ENCODE measurements around the gene NNMT.
A peak's percentile ranks its signal among the peaks of the same experiment; 100 is the strongest.
"Not testable (repeated sequence)": the region's sequence is repeated elsewhere in the genome, so short reads cannot be mapped to it uniquely, and the experiment has no call there.

The NNMT gene

GRCh38 chr11:114322934-114323333, 26.7 kb downstream of the NNMT start:
- DNase-seq (ENCODE audit: low read depth): no peak
- no peak for TF ChIP-seq CTCF (IDR thresholded peaks at IDR 0.05; ENCODE audit: low read length, missing control alignments)
- H3K4me3 ChIP-seq (replicated peaks; ENCODE audit: low read depth, low read length): no peak overlapping the region

DNA sequence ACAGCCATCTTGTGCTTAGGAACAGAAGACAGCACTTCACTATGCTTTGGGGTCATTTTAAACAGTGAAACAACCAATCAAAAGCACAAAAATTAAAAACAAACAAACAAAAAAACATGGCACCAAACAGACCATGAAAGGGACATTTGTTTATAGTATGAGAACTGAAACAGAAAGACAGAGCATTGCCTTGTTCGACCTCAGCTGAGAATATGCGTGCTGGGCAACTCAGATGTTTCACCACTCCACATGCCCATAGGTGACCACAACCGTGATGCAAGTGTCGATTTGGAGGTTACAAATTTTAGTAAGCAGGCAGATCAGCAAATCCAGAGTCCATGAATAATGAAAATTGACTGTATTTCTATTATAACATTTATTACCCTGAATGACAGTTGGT, 30.0 kb downstream of the NNMT start:
- H3K4me3 ChIP-seq (replicated peaks; ENCODE audit: low read depth, low read length): no peak overlapping the region
- no peak for TF ChIP-seq CTCF (IDR thresholded peaks at IDR 0.05; ENCODE audit: low read length, missing control alignments)
- DNase-seq (ENCODE audit: low read depth): no peak

DNA sequence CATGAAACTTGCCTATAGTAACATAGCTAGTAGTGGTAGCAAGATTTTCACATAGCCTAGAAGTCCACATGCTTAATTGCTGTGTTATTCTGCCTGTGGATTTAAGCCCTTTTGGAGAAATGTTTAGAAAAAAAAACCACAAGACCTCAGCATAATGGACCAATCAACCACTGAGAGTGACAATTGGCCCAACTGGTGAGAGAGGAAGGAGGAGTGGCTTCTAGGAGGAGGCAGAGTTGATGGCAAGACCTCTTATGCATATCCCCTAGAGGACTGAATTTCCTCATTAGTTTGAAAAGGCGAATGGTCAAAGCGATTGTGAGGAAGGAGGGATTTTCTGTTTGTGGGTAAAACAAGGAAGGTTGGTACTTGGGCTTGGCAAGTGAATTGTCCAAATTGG, 30.6 kb downstream of the NNMT start:
- no peak for DNase-seq (ENCODE audit: low read depth)
- TF ChIP-seq CTCF (IDR thresholded peaks at IDR 0.05; ENCODE audit: low read length, missing control alignments): no peak
- H3K4me3 ChIP-seq (replicated peaks; ENCODE audit: low read depth, low read length): no peak overlapping the region

DNA sequence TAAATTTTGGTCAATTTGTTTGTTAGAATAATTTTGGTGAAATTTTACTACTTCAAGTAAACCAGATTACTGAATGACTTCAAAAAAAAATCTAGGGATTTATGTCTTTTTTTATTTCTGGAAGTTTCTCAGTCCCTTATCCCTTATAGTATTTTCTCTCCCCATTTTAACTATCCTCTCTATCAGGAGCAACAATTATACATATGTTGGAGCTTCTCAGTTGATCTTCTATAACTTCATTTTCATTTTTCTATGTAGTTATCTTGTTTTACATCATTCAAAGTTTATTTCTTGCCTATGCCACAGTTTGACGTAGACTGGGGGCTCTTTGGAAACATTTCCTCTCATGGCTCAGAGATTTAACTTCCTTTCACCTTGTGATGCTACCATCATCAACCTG, 34.2 kb downstream of the NNMT start:
- no peak for TF ChIP-seq CTCF (IDR thresholded peaks at IDR 0.05; ENCODE audit: low read length, missing control alignments)
- no peak overlapping the region for H3K4me3 ChIP-seq (replicated peaks; ENCODE audit: low read depth, low read length)
- DNase-seq (ENCODE audit: low read depth): no peak

DNA sequence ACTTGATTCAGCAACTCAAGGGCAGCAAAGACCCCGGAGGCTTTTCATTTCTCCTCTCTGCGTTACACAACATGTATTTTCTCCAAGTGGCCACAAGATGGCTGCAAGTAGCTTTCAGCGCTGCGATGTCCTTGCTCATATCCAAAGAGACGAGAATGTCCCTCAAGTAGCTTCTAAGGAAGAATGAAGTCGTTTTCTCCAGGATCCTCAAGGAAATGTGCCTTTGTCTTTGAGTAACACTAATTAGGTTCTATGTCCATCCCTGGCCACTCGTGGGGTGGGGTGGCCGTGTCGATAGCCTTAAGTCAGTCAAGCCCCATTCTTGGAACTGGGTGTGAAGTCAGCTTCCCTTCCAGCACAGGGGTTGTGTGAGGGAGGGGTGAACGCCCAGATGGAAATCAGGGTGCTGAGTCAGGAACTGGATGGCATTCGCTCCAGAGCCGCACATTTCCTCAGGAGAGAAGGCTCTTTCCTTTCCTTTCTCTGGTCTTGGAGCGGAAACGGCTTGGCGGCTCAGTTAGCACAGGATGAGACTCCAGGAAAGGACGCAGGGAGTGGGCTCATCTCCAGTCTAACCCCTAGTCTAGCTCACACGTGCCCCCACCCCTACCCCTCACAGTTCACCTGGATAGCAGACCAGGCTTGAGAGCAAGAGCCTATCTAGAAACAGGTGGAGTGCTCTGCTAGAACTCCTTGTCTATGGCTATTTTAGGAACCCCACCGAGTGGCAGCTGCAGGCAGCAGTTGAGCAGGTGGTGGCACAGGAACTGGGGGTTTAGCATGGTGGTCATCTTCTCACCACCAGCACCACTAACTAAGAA, 44.3 kb downstream of the NNMT start:
- peak; percentile 90 for TF ChIP-seq CTCF (IDR thresholded peaks at IDR 0.05; ENCODE audit: low read length, missing control alignments)

DNA sequence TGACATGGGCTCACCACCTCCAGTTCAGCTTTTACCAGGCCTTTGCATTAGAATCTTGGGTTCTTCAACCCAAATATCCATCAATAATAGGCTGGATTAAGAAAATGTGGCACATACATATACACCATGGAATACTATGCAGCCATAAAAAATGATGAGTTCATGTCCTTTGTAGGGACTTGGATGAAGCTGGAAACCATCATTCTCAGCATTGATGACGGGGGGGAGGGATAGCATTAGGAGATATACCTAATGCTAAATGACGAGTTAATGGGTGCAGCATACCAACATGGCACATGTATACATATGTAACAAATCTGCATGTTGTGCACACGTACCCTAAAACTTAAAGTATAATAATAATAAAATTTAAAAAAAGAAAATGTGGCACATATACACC, 45.5 kb downstream of the NNMT start:
- not testable (repeated sequence) for H3K4me3 ChIP-seq (replicated peaks; ENCODE audit: low read depth, low read length); DNase-seq (ENCODE audit: low read depth)

More for the DNA sequence above, 44.3 kb downstream of the NNMT start:
- DNase-seq (ENCODE audit: low read depth): peak; percentile 87
- peak overlapping the region; percentile 4 for H3K4me3 ChIP-seq (replicated peaks; ENCODE audit: low read depth, low read length)

DNA sequence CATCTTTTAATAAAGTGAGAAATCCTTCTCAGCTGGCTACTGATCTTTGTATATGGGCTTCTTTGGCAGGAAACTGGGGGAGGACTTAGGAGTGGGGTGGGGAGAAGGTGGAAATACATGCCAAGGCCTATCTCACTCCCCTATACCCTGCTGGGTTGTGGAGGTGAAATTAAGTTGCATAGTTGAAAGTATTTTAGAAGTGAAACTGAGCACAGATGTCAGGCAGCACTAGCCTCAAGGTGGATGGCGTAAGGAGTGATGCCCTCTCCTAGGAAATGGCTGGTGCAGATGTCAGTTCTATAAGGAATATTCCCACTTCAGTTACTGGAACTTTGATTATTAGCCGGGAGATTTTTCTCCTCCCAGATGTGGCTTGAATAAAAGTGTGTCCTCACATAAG, 46.3 kb downstream of the NNMT start:
- TF ChIP-seq CTCF (IDR thresholded peaks at IDR 0.05; ENCODE audit: low read length, missing control alignments): no peak
- DNase-seq (ENCODE audit: low read depth): no peak
- H3K4me3 ChIP-seq (replicated peaks; ENCODE audit: low read depth, low read length): no peak overlapping the region
